ENCODE measurements around the gene TPRG1L.

DNA sequence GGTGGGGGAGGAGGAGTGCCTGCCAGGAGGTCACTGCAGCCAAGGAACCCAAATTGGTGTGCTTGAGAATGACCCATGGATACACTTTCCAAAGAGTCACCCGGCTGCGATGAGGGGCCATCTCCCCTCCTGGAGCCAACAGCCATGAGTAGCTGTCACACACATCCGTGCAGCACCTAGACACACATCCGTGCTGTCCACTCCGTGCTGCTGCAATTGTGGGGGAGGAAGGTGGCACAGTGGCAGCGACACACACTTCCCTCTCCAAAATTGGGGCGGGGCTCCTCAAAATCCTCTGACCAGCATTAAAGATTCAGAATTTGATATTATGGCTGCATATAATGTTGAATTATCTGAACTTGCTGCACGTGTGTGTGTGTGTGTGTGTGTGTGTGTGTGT, 43.3 kb downstream of the TPRG1L start:
- TF ChIP-seq, protein P1, sequence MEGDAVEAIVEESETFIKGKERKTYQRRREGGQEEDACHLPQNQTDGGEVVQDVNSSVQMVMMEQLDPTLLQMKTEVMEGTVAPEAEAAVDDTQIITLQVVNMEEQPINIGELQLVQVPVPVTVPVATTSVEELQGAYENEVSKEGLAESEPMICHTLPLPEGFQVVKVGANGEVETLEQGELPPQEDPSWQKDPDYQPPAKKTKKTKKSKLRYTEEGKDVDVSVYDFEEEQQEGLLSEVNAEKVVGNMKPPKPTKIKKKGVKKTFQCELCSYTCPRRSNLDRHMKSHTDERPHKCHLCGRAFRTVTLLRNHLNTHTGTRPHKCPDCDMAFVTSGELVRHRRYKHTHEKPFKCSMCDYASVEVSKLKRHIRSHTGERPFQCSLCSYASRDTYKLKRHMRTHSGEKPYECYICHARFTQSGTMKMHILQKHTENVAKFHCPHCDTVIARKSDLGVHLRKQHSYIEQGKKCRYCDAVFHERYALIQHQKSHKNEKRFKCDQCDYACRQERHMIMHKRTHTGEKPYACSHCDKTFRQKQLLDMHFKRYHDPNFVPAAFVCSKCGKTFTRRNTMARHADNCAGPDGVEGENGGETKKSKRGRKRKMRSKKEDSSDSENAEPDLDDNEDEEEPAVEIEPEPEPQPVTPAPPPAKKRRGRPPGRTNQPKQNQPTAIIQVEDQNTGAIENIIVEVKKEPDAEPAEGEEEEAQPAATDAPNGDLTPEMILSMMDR (conservative IDR thresholded peaks at IDR 0.05; ENCODE audit: low read depth, low read length) = no peak
- TF ChIP-seq EZH2 (IDR thresholded peaks at IDR 0.05; ENCODE audit: low read length, unreplicated experiment) = no peak
